AG10803 (cell line): Measurements from ENCODE around the gene CHURC1.

Experiments
- DNase-seq: peaks from one replicate; pipeline ENCODE4 v3.0.0; 2010; ENCODE audit warnings: low read depth
- H3K4me3 ChIP-seq: 2 replicates; pipeline ENCODE4 v1.5.1; 2011; ENCODE audit warnings: mild to moderate bottlenecking, low read length, control low read depth
- TF ChIP-seq, protein P1 (sequence below): conservative IDR thresholded peaks from 2 replicates; pipeline ENCODE4 v1.5.1; 2011; ENCODE audit warnings: mild to moderate bottlenecking, low read length, control low read depth, inconsistent platforms

CHURC1 gene

DNA sequence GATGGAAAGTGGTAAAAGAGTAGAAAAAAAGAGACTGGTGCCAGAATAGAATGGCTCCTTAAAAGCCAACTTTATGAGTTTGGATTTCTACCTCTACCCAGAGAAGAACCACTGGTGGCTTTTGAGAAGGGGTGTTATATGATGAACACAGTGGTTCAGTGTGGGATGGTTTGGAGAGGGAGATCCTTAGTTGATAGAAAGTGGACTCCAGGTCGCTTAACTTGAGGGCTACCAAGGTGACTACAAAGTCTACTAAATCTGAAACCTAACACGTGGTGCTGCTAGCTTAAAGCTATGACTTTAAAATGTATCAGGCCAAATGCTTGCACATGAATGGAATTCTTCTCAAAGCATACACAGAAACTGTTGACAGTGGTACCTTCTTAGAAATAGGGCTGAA lies 42.9 kb upstream of the CHURC1 start:
- DNase-seq, result no peak
- H3K4me3 ChIP-seq, result no peak overlapping the region
- TF ChIP-seq, protein P1, sequence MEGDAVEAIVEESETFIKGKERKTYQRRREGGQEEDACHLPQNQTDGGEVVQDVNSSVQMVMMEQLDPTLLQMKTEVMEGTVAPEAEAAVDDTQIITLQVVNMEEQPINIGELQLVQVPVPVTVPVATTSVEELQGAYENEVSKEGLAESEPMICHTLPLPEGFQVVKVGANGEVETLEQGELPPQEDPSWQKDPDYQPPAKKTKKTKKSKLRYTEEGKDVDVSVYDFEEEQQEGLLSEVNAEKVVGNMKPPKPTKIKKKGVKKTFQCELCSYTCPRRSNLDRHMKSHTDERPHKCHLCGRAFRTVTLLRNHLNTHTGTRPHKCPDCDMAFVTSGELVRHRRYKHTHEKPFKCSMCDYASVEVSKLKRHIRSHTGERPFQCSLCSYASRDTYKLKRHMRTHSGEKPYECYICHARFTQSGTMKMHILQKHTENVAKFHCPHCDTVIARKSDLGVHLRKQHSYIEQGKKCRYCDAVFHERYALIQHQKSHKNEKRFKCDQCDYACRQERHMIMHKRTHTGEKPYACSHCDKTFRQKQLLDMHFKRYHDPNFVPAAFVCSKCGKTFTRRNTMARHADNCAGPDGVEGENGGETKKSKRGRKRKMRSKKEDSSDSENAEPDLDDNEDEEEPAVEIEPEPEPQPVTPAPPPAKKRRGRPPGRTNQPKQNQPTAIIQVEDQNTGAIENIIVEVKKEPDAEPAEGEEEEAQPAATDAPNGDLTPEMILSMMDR, result no peak

DNA sequence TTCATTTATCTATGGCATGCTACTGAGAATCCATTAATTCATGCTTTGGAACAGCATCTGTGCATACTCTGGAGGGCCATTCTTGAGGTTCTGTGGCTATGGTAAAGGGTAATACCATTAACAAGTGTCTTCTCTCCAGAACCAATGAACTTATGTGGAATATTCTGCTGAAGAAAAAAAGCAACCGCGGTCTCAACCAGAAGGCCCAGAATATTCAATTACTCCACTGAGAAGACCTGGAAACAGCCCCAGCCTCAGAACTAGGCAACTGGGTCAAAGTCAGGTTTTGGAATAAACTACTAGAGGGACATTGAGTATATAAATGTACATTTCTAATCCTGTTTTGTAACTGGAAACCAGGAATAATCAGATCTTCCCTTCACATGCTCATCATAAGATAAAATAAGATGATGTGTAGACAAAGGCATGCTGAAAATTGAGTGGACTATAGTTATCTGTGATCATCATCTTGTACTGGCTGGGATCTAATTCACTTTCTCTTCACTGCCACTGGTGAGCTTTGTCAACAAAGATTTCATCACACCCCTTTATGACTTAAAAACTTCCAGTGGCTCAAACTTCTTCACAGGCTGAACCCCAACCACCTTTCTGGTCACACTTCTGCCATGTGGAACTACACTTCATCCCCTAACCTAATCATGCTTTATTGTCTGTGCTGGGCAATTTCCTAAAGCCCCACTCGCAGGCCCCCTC lies 40.6 kb upstream of the CHURC1 start:
- DNase-seq, result peak; percentile 3

DNA sequence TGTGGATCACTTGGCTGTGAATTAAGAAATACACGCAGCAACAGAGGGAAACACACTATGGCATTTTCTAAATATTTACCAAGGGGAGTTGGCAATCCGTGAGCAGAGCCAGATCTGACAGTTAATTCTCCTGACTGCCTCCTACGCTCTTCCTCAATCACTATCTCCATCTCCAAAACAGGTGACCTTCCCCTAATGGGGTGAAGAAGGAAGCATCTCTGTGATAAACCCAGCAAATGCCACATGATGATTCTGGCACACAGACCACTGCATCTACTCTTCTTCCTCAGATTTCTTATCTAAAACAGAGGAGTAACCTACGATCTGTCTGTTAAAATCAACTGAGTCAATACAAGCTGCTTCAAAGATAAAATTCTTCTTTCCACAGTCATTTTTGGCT lies 38.9 kb upstream of the CHURC1 start:
- TF ChIP-seq, protein P1, result no peak
- no peak overlapping the region for H3K4me3 ChIP-seq
- no peak for DNase-seq

More for the DNA sequence above, 40.6 kb upstream of the CHURC1 start:
- no peak overlapping the region for H3K4me3 ChIP-seq
- TF ChIP-seq, protein P1, result no peak

DNA sequence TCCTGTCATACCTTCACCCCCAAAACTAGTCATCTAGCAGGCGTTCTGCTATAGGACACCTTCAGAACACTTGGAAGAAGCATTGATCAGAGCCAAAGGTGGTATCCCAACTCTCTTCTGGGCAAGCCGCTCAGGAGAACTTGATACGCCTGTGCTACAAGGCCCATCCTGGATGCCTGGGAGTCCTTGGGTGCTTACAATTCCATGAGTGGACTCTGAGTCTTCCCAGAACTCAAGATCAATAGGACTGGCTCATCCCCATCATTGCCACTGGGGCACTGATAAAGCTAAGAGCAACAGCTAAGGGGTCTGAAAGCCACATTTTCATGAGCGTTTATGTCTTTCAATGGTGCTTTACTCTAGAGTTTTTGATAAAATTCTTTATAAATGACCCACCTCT lies 36.4 kb upstream of the CHURC1 start:
- no peak overlapping the region for H3K4me3 ChIP-seq
- DNase-seq, result no peak
- TF ChIP-seq, protein P1, result no peak

DNA sequence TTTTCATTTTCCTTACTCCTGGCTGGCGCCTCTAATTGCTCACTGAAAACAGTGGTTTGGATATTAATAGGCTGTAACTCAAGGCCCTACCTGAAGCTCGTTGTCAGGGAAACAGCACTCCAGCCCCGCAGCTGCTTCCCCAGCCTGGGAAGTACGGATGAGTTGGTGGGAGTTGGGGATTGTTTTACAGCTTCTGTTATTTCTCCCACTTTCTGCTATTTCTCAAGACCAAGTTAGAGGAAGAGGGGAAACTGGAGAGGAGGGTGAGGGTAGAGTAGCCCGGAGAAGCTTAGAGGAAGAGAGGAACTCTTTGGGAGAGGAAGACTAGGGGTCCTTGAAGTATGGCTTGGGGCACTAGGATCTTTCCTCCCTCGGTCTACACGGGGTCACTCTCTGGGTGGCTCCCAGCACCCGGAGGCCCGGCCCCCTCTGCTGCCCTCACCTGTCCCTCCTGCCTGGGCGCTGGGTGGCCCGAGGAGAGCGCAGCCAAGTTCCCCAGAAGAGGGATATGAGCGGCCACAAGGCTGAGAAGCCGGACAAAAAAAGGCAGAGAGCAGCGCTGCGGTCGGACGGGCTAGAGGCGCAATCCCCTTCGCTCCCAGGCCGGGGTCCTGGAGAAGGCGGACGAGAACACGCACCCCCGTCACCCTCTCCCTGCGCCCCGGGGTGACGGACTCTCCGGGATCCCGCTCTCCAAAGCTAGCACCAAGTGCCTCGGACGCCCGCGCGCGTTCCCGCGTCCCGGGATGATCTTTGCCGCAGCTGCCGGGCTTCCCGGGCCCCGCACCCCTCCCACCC lies 35.2 kb upstream of the CHURC1 start:
- no peak for DNase-seq
- TF ChIP-seq, protein P1, result no peak
- H3K4me3 ChIP-seq, result peak overlapping the region; percentile 29

DNA sequence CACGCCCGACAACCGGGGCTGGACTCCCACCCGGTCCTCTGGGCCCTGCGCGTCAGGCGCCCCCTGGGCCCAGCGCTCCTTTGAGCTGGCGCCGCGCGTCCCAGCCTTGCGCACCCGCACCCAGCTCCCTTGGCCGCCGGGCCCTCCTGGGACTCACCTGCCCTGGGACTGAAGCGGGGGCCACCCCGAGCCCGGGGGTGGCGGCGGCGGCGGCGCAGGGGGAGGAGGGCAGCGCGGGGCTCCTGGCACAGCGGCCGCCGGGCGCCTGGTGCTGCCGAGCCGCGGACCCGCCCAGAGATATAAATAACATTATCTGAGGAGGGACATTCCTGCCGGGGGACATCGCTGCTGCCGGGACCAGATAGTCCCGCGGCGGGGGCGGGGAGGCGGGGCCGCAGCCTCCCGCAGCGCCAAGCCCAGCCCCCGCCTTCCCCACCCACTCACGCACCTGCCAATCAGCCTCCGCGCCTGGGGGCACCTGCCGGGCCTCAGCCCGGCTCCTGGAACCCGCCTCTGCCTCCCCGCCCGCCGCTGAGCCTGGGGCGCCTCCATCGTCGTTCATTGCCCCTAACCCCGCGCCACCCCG lies 34.5 kb upstream of the CHURC1 start, which contains the start of gene SPTB:
Gene SPTB (minus strand): TSS at position 273 of the 586 bp plus-strand sequence. CDS start 56,813 bp downstream, outside the sequence.
- peak within 1 kb of the TSS; percentile 33 for H3K4me3 ChIP-seq

More for the DNA sequence above, 34.5 kb upstream of the CHURC1 start, which contains the start of gene SPTB:
- TF ChIP-seq, protein P1, result no peak
- DNase-seq, result no peak
